HCT116 (cell line): Measurements from ENCODE around the gene PBXIP1.

ENCODE experiments used
- EZH2 ChIP-seq: fragments of 200-600 bp; sonication (generic); IDR thresholded peaks from 2 replicates; pipeline ENCODE4 v1.6.1; 2017; ENCODE audit warnings: antibody characterized with exemption, mixed run types
- EZH2phosphoT487 ChIP-seq: fragments of 200-600 bp; IDR thresholded peaks from 2 replicates; pipeline ENCODE4 v1.6.1; 2018; ENCODE audit warnings: antibody characterized with exemption, borderline replicate concordance
- POLR2A ChIP-seq: IDR thresholded peaks from 2 replicates; pipeline ENCODE4 v1.7.0; 2011; ENCODE audit warnings: borderline replicate concordance; ENCODE audit not compliant: insufficient read depth, insufficient read length; ENCODE audit errors: extremely low read depth
- POLR2AphosphoS5 ChIP-seq: IDR thresholded peaks from 2 replicates; pipeline ENCODE4 v1.6.1; 2011; ENCODE audit warnings: mild to moderate bottlenecking, low read depth, low read length, moderate library complexity
- SP1 ChIP-seq: IDR thresholded peaks from 2 replicates; pipeline ENCODE4 v1.6.1; 2012; ENCODE audit warnings: low read depth
- YY1 ChIP-seq: IDR thresholded peaks from 2 replicates; pipeline ENCODE4 v1.6.1; 2011; ENCODE audit warnings: low read length, low read depth, moderate library complexity, mild to moderate bottlenecking; ENCODE audit not compliant: insufficient replicate concordance; ENCODE audit errors: extremely low read depth
- TF ChIP-seq, protein P1 (sequence below): IDR thresholded peaks from 2 replicates; pipeline ENCODE4 v1.6.1; 2012; ENCODE audit warnings: low read depth
- TF ChIP-seq, protein P2 (sequence below), 3 experiments: fragments of 200-600 bp in 1 of 3; sonication (generic) in 1 of 3; IDR thresholded peaks in 2 of 3; conservative IDR thresholded peaks in 1 of 3; 2 replicates each; pipeline ENCODE4 v1.5.1; 2012 to 2017; ENCODE audit warnings: low read depth in 2 of 3, low read length in 2 of 3, antibody characterized with exemption in 1 of 3, borderline replicate concordance in 1 of 3, control low read depth in 1 of 3, mild to moderate bottlenecking in 1 of 3, mixed read lengths in 1 of 3, mixed run types in 1 of 3, moderate library complexity in 1 of 3; ENCODE audit not compliant: insufficient read depth in 1 of 3
- TF ChIP-seq, protein P3 (sequence below): IDR thresholded peaks from 2 replicates; pipeline ENCODE4 v1.6.1; 2012
- TF ChIP-seq, protein P4 (sequence below): IDR thresholded peaks from 2 replicates; pipeline ENCODE4 v1.6.1; 2012

DNA sequence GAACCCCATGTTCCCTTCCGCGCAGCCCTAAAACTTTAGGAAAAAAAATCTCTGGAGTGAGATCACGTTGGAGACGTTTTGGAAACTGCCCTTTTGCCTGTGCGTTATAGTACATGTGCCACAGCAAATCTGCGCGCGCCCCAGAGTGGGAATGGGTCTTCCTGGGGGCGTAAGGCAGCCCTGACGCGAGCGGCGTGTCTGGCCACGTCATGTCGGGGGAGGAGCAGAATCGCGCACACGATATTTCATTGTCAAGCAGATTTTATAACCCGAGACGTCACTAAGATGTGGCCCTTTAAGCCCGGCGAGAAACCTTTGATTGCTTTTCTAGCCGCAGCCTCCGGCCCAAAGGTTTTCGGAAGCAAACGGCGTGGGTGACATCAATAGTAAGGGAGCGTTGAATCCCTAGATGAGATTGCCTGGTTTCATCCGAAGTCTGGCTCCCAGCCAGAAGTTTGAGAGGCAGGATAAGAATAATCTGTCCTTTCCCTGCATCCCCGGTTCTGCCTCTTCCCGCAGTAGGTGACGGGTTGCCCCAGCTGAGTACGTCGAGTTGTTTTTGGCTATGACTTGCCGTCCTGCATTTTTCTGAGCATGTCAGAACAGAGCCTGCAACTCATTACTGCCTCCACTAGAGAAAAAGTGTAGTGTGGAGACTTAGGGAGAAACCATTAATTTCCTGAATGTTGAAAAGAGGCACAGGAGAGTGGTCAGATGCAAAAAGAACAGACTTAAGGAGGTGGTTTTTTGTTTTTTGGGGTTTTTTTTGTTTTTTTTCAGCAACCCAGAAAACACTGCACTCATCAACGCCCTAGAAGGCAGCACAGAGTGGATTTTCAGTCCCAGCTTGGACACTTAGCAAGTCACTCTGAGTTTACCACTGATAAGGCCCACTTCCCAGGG is 18.6 kb downstream of the PBXIP1 start:
- TF ChIP-seq, protein P1, sequence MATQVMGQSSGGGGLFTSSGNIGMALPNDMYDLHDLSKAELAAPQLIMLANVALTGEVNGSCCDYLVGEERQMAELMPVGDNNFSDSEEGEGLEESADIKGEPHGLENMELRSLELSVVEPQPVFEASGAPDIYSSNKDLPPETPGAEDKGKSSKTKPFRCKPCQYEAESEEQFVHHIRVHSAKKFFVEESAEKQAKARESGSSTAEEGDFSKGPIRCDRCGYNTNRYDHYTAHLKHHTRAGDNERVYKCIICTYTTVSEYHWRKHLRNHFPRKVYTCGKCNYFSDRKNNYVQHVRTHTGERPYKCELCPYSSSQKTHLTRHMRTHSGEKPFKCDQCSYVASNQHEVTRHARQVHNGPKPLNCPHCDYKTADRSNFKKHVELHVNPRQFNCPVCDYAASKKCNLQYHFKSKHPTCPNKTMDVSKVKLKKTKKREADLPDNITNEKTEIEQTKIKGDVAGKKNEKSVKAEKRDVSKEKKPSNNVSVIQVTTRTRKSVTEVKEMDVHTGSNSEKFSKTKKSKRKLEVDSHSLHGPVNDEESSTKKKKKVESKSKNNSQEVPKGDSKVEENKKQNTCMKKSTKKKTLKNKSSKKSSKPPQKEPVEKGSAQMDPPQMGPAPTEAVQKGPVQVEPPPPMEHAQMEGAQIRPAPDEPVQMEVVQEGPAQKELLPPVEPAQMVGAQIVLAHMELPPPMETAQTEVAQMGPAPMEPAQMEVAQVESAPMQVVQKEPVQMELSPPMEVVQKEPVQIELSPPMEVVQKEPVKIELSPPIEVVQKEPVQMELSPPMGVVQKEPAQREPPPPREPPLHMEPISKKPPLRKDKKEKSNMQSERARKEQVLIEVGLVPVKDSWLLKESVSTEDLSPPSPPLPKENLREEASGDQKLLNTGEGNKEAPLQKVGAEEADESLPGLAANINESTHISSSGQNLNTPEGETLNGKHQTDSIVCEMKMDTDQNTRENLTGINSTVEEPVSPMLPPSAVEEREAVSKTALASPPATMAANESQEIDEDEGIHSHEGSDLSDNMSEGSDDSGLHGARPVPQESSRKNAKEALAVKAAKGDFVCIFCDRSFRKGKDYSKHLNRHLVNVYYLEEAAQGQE = no peak
- no peak for TF ChIP-seq YY1
- TF ChIP-seq POLR2A = peak; percentile 55
- TF ChIP-seq, protein P2, sequence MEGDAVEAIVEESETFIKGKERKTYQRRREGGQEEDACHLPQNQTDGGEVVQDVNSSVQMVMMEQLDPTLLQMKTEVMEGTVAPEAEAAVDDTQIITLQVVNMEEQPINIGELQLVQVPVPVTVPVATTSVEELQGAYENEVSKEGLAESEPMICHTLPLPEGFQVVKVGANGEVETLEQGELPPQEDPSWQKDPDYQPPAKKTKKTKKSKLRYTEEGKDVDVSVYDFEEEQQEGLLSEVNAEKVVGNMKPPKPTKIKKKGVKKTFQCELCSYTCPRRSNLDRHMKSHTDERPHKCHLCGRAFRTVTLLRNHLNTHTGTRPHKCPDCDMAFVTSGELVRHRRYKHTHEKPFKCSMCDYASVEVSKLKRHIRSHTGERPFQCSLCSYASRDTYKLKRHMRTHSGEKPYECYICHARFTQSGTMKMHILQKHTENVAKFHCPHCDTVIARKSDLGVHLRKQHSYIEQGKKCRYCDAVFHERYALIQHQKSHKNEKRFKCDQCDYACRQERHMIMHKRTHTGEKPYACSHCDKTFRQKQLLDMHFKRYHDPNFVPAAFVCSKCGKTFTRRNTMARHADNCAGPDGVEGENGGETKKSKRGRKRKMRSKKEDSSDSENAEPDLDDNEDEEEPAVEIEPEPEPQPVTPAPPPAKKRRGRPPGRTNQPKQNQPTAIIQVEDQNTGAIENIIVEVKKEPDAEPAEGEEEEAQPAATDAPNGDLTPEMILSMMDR (IDR thresholded peaks at IDR 0.05 in 2 of 3, conservative IDR thresholded peaks at IDR 0.05 in 1 of 3; ENCODE audit: borderline replicate concordance in 1 of 3, insufficient read depth in 1 of 3, low read depth in 2 of 3, low read length in 2 of 3) = 0 out of 6 replicates have a peak, but pooled peaks of 1 of the 3 experiments have one; percentile 6
- no peak for TF ChIP-seq EZH2
- peak; percentile 82 for TF ChIP-seq POLR2AphosphoS5
- TF ChIP-seq SP1 = no peak
- TF ChIP-seq, protein P3, sequence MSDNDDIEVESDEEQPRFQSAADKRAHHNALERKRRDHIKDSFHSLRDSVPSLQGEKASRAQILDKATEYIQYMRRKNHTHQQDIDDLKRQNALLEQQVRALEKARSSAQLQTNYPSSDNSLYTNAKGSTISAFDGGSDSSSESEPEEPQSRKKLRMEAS = no peak
- TF ChIP-seq EZH2phosphoT487 = no peak
- TF ChIP-seq, protein P4, sequence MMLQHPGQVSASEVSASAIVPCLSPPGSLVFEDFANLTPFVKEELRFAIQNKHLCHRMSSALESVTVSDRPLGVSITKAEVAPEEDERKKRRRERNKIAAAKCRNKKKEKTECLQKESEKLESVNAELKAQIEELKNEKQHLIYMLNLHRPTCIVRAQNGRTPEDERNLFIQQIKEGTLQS = no peak
